ENCODE measurements around the gene PTPN1.
A peak's percentile ranks its signal among the peaks of the same experiment; 100 is the strongest.
"Not testable (repeated sequence)": the region's sequence is repeated elsewhere in the genome, so short reads cannot be mapped to it uniquely, and the experiment has no call there.

PTPN1 gene

GRCh38 chr20:50620459-50620858, 110.3 kb downstream of the PTPN1 start:
- DNase-seq, result not testable (repeated sequence)

- DNase-seq, result no peak
Observed at GRCh38 chr20:50621068-50621665, 111.0 kb downstream of the PTPN1 start.

GRCh38 chr20:50624351-50625016, 114.3 kb downstream of the PTPN1 start:
- no peak for DNase-seq

- DNase-seq, result peak; percentile 54 to 60
Observed at GRCh38 chr20:50625986-50626677, 115.9 kb downstream of the PTPN1 start.

GRCh38 chr20:50627747-50628146, 117.6 kb downstream of the PTPN1 start:
- DNase-seq, result no peak

- no peak for DNase-seq
Observed at GRCh38 chr20:50628332-50628731, 118.1 kb downstream of the PTPN1 start.

GRCh38 chr20:50628853-50629669, 118.9 kb downstream of the PTPN1 start:
- DNase-seq, result no peak

GRCh38 chr20:50629670-50630045, 119.5 kb downstream of the PTPN1 start:
- no peak for DNase-seq

GRCh38 chr20:50630578-50631263, 120.5 kb downstream of the PTPN1 start:
- DNase-seq, result no peak

GRCh38 chr20:50632236-50632635, 122.1 kb downstream of the PTPN1 start:
- no peak for DNase-seq

GRCh38 chr20:50632701-50633100, 122.5 kb downstream of the PTPN1 start:
- DNase-seq, result no peak

GRCh38 chr20:50633361-50633760, 123.2 kb downstream of the PTPN1 start:
- DNase-seq, result no peak

- no peak for DNase-seq
Observed at GRCh38 chr20:50634191-50634590, 124.0 kb downstream of the PTPN1 start.

Data from activated T-cell treated with anti-CD3 and anti-CD28 coated beads, Interleukin-2, amount 50 U/mL, for 48 hours (primary cell).